Ishikawa (cell line): ENCODE measurements around the gene SSX2.
"Not testable (repeated sequence)": the region's sequence is repeated elsewhere in the genome, so short reads cannot be mapped to it uniquely, and the experiment has no call there.

Experiments
- CEBPB ChIP-seq: IDR thresholded peaks from 2 replicates; pipeline ENCODE4 v1.6.1; 2012
- EP300 ChIP-seq: IDR thresholded peaks from 2 replicates; pipeline ENCODE4 v1.6.1; 2012; ENCODE audit warnings: borderline replicate concordance
- TCF12 ChIP-seq: IDR thresholded peaks from 2 replicates; pipeline ENCODE4 v1.6.1; 2012; ENCODE audit warnings: low read depth
- USF1 ChIP-seq: IDR thresholded peaks from 2 replicates; pipeline ENCODE4 v1.6.1; 2012
- YY1 ChIP-seq: IDR thresholded peaks from 2 replicates; pipeline ENCODE4 v1.6.1; 2012; ENCODE audit warnings: low read depth
- ZBTB7A ChIP-seq: IDR thresholded peaks from 2 replicates; pipeline ENCODE4 v1.6.1; 2012; ENCODE audit warnings: low read depth
- TF ChIP-seq, protein P1 (sequence below): IDR thresholded peaks from 2 replicates; pipeline ENCODE4 v1.6.1; 2012; ENCODE audit warnings: low read depth, mild to moderate bottlenecking

Gene SSX2

DNA sequence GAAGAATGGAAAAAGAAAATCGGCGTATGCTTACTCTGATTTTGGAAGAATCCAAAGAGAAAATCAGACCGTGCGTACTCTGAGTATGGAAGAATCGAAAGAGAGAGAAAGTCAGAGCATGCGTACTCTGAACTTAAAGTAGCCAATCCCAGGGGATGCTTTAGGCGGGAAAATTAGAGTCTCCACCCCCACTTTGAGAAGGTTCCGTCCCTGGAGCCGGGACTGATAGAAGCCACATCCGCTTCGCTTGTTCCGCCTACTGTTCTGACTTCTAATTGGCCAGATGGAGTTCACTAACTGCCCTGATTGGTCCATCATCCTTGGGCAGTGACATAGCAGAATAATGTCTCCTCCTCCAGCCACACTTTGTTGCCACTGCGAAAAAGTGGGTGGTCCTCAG lies at the start of gene SSX2:
SSX2 (minus strand) TSS at position 101 of the 400 bp plus-strand sequence. CDS start 1,429 bp downstream, outside the sequence.
- TF ChIP-seq EP300, TCF12, USF1: not testable (repeated sequence)

- TF ChIP-seq EP300, YY1, CEBPB: not testable (repeated sequence)
Measured at GRCh38 chrX:52750952-52751351, 44.0 kb upstream of the SSX2 start, which contains the start of gene SSX2B. TSS of gene SSX2B (plus strand) at chrX:52751252. CDS start at chrX:52752681, 1,429 bp downstream.

GRCh38 chrX:52654800-52655199 lies 52.2 kb downstream of the SSX2 start, which contains the start of gene SSX7:
TSS of gene SSX7 (minus strand) at chrX:52654900. CDS start at chrX:52653472, 1,428 bp downstream.
- not testable (repeated sequence) for TF ChIP-seq YY1, ZBTB7A
- TF ChIP-seq, protein P1, sequence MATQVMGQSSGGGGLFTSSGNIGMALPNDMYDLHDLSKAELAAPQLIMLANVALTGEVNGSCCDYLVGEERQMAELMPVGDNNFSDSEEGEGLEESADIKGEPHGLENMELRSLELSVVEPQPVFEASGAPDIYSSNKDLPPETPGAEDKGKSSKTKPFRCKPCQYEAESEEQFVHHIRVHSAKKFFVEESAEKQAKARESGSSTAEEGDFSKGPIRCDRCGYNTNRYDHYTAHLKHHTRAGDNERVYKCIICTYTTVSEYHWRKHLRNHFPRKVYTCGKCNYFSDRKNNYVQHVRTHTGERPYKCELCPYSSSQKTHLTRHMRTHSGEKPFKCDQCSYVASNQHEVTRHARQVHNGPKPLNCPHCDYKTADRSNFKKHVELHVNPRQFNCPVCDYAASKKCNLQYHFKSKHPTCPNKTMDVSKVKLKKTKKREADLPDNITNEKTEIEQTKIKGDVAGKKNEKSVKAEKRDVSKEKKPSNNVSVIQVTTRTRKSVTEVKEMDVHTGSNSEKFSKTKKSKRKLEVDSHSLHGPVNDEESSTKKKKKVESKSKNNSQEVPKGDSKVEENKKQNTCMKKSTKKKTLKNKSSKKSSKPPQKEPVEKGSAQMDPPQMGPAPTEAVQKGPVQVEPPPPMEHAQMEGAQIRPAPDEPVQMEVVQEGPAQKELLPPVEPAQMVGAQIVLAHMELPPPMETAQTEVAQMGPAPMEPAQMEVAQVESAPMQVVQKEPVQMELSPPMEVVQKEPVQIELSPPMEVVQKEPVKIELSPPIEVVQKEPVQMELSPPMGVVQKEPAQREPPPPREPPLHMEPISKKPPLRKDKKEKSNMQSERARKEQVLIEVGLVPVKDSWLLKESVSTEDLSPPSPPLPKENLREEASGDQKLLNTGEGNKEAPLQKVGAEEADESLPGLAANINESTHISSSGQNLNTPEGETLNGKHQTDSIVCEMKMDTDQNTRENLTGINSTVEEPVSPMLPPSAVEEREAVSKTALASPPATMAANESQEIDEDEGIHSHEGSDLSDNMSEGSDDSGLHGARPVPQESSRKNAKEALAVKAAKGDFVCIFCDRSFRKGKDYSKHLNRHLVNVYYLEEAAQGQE = not testable (repeated sequence)
